ENCODE data around the gene HGD.
"Not testable (repeated sequence)": the region's sequence is repeated elsewhere in the genome, so short reads cannot be mapped to it uniquely, and the experiment has no call there.

The HGD gene

DNA sequence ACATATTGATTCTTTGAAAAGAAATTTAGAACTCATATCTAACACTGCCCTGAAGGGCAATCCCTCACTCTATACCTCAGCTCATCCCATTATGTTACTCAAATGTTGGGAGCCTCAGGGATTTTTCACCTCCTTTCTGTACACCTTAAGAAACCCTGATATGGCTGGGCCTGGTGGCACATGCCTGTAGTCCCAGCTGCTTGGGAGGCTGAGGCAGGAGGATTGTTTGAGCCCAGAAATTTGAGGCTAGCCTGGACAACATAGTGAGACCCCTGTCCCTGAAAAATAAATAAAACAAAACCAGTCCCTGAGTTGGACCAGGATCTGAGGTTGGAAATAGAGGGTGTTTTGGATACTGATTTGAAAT lies 58.3 kb downstream of the HGD start:
- H3K4me3 ChIP-seq (replicated peaks in 1 of 2; ENCODE audit: low read depth in 2 of 2, low read length in 2 of 2), result no peak overlapping the region
- DNase-seq (ENCODE audit: low read depth in 2 of 2), result no peak
- TF ChIP-seq, protein P1, sequence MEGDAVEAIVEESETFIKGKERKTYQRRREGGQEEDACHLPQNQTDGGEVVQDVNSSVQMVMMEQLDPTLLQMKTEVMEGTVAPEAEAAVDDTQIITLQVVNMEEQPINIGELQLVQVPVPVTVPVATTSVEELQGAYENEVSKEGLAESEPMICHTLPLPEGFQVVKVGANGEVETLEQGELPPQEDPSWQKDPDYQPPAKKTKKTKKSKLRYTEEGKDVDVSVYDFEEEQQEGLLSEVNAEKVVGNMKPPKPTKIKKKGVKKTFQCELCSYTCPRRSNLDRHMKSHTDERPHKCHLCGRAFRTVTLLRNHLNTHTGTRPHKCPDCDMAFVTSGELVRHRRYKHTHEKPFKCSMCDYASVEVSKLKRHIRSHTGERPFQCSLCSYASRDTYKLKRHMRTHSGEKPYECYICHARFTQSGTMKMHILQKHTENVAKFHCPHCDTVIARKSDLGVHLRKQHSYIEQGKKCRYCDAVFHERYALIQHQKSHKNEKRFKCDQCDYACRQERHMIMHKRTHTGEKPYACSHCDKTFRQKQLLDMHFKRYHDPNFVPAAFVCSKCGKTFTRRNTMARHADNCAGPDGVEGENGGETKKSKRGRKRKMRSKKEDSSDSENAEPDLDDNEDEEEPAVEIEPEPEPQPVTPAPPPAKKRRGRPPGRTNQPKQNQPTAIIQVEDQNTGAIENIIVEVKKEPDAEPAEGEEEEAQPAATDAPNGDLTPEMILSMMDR (IDR thresholded peaks at IDR 0.05; ENCODE audit: low read depth, low read length), result no peak

DNA sequence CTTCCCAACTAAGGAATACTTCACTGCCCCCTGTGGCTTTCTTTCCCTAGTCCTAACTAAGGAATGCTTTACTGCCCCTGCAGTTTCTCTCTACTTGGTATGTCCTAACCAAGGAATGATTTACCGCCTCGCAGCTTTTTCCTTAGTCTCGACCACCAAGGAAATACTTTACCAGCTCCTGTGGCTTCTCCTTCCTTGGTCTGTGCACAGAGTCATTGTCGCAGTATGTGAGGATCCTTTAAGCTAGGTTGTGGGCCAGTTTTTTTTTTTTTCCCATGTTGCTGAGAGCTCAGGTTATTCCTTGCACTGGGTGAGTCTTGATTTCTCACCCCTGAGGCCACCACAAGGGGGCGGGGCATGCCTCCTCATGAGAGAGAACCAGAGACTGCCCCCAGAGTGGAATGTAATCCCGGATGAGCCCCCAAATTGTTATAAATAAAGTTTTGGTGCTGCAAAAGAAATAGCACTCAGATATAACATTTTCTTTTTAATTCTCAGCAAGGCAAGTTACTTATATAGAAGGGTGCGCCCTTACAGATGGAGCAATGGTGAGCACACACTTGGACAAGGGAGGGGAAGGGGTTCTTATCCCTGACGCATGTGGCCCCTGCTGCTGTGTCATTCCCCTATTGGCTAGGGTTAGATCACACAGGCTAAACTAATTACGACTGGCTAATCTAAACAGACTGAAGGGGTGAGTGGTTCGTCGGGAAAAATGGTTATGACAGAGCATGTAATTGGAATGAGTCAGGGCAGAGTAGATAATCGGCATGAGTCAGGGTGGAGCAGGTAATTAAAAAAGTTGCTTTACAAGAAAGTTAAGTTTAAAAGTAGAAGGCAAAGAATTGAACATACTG lies 58.9 kb downstream of the HGD start:
- TF ChIP-seq, protein P1 (IDR thresholded peaks at IDR 0.05; ENCODE audit: low read depth, low read length), result peak; percentile 20
- DNase-seq (ENCODE audit: low read depth in 2 of 2), result peak; percentile 31 to 64
- no peak overlapping the region for H3K4me3 ChIP-seq (replicated peaks in 1 of 2; ENCODE audit: low read depth in 2 of 2, low read length in 2 of 2)

DNA sequence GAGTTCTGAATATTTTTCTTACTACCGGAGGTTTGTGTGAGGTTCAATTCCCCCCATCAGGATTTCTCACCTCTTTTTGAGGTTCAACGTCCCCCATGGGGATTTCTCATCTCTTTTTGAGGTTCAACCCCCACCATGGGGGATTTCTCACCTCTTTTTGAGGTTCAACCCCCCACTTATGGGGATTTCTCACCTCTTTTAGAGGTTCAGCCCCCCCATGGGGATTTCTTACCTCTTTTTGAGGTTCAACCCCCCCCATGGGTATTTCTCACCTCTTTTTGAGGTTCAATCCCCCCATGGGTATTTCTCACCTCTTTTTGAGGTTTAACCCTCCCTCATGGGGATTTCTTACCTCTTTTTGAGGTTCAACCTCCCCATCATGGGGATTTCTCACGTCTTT lies 59.6 kb downstream of the HGD start:
- no peak for DNase-seq (ENCODE audit: low read depth in 2 of 2)
- H3K4me3 ChIP-seq (replicated peaks in 1 of 2; ENCODE audit: low read depth in 2 of 2, low read length in 2 of 2), result no peak overlapping the region
- TF ChIP-seq, protein P1 (IDR thresholded peaks at IDR 0.05; ENCODE audit: low read depth, low read length), result no peak

DNA sequence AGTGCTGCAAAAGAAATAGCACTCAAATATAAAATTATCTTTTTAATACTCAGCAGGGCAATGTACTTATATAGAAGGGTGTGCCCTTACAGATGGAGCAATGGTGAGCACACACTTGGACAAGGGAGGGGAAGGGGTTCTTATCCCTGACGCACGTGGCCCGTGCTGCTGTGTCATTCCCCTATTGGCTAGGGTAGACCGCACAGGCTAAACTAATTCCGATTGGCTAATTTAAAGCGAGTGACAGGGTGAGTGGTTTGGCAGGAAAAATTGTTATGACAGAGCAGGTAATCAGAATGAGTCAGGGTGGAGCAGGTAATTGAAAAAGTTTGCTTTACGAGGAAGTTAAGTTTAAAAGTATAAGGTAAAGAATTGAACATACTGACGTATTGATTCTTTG lies 65.3 kb downstream of the HGD start:
- H3K4me3 ChIP-seq (replicated peaks in 1 of 2; ENCODE audit: low read depth in 2 of 2, low read length in 2 of 2); DNase-seq (ENCODE audit: low read depth in 2 of 2): not testable (repeated sequence)

DNA sequence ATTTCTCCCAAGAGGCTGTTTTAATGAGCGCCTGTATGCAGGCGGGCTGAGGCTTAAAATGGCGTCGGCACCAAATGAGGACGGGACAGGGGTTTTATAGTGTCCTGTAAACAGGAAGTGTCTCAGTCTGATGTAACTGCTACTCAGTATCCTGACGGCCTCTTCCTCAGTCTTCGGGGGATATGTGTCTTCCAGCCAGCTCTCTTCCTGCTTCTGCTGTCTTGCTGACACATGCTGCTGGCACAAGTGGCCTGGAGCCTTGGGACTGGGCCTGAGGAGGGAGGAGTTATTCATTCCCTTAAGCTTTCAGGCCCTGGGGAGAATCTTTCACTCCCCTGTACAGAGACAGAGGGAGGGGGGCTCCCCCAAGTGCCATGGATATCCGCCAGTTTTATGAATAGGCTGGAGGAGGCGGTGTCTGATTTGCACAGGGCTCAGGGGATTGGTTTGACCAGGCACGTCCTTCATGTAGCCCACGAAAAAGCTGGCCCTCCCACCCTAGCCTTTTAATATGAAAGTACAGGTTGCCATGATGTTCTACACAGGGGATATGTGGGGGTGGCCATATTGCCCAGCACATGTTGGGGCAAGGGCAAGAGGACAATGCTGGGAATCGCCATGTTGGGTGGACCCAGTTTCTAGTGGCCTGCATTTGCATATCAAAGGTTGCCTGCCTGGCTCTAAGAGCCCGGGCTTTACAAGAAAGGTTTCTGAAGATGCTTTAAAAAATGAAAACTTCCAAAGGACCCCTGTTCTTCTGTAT lies 66.0 kb downstream of the HGD start:
- peak; percentile 74 to 98 for DNase-seq (ENCODE audit: low read depth in 2 of 2)
- H3K4me3 ChIP-seq (replicated peaks in 1 of 2; ENCODE audit: low read depth in 2 of 2, low read length in 2 of 2), result no peak overlapping the region
- TF ChIP-seq, protein P1 (IDR thresholded peaks at IDR 0.05; ENCODE audit: low read depth, low read length), result no peak

DNA sequence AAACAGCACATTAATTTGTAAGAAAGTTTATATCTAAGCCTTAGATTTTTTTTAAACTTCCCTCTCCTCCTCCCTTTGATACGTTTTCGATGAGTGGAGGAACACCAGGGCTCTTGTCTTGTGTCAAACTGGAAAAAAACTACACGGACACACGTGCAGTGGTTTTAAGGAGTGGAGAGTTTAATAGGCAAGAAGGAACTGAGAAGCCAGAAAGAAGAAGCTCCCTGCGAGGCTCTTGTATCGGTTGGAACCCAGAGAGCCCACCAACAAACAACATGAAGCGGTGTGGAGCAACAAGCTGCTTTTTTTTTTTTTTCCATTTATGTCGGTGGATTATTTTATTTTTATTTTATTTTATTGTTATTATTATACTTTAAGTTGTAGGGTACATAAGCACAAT lies 67.3 kb downstream of the HGD start:
- DNase-seq (ENCODE audit: low read depth in 2 of 2), result no peak
- TF ChIP-seq, protein P1 (IDR thresholded peaks at IDR 0.05; ENCODE audit: low read depth, low read length), result no peak

DNA sequence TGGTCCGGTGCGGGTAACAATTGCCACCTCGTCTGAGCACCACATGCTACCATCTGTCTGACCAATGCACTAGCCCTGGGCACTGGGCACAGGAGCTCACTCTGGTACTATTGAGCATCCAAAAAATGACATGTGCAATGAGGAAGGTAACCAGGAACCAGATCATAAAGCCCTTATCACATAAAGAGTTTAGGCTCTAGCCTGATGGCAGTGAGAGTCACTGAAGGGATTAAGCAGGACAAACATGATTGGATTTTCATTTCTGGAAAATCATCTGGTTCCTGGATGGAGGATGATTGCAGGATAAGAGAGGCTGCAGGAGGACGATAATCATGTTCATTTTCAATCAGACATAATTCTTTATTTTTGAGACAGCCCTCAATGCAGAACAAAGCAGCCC lies 73.5 kb downstream of the HGD start:
- TF ChIP-seq, protein P1 (IDR thresholded peaks at IDR 0.05; ENCODE audit: low read depth, low read length), result no peak
- H3K4me3 ChIP-seq (replicated peaks in 1 of 2; ENCODE audit: low read depth in 2 of 2, low read length in 2 of 2), result no peak overlapping the region
- DNase-seq (ENCODE audit: low read depth in 2 of 2), result no peak

More for the DNA sequence above, 67.3 kb downstream of the HGD start:
- H3K4me3 ChIP-seq (replicated peaks in 1 of 2; ENCODE audit: low read depth in 2 of 2, low read length in 2 of 2), result no peak overlapping the region
